NCI-H526 (cell line): ENCODE measurements around the gene PDE9A.
"Not testable (repeated sequence)": the region's sequence is repeated elsewhere in the genome, so short reads cannot be mapped to it uniquely, and the experiment has no call there.

ENCODE experiments used
- DNase-seq, 2 experiments: peaks; one replicate each; lab custom pipeline; 2025; lab: John Stamatoyannopoulos, UW

PDE9A gene

DNA sequence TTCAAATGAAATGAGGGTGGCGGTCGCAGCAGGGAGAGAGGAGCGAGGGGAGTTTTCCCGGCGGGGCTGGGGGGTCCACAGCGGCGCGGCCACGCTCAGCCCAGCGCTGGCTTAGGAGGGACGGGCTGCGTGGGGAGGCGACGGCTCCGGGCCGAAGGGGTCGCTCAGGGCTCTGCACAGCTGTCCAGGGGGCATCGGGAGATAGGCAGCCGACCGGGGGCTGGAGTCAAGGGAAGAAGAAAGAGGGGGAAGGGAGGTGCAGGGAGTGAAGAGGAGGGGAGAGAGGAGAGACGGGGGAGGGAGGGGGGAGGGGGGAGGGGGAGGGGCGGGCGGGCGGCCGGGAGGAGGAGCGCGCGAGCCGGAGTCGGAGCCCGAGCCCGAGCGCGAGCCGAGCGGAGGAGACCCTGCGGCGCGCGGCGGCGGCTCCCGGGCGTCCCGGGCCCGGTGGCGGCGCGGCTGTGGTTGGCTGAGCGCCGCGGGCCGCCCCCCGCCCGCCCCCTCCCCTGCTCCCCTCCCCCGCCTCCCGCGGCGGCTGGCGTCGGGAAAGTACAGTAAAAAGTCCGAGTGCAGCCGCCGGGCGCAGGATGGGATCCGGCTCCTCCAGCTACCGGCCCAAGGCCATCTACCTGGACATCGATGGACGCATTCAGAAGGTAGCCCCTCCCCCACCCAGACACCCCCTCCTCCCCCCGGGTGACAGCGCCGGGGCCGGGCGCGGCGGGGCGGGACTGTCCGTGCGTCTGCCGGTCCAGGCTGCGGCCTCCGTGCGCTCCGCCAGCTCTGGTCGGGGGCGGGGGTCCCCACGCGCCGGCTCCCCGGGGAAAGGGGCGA lies at the start of gene PDE9A:
PDE9A (plus strand) TSS at position 391 of the 831 bp plus-strand sequence; CDS start at position 585, 194 bp downstream.
- peak in 1 of 2 experiments; percentile 78 for DNase-seq

DNA sequence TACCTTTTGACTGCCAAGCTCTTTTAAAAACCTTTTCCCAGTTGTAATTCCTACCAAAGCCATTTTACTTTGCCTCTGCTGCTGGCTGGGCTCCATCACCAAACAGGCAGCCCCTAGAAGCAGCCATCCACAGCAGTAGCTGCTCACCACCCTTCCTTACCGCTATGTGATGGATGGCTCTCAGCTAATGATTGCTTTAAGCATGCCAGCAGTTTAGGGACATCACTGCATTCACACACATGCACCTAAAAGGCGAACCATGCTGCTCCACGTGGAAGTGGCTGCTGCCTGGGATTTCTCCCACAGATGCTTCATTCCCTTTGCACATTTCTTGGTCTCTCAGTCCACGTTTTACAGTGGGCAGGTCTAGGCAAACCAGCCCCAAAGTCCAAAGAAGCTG lies 46.3 kb upstream of the PDE9A start:
- no peak for DNase-seq

DNA sequence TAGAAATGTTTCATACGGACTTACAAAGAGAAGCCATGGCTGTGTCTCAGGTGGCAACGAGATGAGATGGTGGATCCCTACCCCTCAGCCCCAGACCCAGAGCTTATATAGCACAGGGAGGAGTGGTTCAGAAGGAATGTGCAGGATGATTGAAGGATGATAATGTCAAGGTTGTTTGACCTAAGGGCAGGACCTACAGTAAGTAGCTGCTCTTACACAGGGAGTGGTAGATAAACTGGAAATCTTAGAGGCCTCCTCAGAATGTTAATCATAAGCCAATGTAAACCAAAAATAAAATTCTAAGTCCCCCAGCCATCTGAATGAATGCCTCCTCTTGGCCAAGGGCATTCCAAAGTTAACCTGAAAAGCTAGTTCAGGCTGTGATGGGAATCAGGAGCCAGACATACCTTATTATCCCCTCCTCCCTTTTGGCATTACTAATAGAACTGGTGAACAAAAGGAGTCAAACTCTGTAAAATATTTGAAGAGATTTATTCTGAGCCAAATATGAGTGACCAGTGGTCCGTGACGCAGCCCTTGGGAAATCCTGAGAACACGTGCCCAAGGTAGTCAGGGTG lies 45.8 kb upstream of the PDE9A start:
- no peak for DNase-seq

DNA sequence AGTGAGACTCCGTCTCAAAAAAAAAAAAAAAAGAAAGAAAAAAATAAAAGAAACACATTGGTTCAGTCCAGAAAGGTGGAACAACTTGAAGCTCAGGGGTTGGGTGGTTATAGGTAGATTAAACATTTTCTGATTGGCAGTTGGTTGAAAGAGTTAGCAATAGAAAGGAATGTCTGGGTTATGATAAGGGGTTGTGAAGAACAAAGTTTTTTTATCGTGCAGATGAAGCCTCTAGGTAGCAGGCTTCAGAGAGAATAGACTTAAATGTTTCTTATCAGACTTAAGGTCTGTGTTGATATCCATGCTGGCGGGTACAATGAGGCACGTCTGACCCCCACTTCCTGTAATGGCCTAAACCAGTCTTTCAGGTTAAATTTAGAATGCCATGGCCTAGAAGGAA lies 45.0 kb upstream of the PDE9A start:
- no peak for DNase-seq

DNA sequence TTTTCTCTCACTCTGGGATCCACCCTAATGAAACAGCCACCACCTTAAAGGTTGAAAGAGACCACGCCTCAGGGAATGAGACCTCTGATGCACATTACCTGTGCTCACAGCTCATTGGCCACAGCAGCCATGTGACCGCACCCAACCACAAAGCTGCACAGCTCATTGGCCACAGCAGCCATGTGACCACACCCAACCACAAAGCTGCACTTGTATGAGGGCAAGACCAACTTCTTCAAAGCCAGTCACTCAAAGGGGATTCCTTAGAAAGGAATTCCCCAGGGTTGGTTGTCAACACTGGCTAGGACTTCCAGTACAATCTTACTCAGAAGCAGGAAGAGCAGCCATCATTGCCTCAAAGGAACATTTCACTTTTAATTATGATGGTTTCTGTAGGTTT lies 43.6 kb upstream of the PDE9A start:
- DNase-seq = no peak

DNA sequence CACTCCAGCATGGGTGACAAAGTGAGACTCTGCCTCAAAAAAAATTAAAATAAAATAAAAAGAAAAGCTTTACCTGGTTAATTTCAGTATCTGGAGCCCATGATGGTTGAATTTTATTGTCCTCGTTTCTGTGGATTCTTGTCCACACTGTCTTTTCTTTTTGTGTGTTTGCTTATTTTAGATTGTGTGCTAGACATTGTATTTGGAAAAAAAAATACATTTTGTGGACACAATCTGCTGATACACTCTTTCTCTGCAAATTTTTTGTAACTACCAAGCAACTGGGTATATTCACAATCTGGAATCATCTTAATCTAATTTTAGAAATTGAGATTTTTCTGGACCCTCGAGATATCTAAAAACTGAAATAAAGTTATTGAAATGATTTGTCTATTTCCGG lies 41.6 kb upstream of the PDE9A start:
- DNase-seq = no peak

DNA sequence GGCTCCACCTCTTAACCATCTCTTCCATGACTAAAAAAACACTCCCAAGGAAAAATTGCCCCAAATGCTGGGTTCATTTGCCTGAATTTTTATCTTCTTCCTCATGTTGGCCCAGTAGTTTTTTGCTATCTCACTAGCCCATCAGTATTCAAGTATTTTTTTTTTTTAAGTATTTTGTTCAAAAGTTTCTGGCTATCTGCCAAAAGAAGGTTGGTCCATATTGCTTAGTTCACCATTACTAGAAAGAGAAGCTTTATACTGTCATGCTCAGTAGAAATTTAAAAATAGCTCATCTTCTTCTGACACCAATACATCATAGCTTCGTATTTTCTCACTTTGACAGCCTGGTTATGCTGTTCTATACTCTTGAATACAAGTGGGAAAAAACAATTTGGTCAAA lies 41.0 kb upstream of the PDE9A start:
- no peak for DNase-seq

DNA sequence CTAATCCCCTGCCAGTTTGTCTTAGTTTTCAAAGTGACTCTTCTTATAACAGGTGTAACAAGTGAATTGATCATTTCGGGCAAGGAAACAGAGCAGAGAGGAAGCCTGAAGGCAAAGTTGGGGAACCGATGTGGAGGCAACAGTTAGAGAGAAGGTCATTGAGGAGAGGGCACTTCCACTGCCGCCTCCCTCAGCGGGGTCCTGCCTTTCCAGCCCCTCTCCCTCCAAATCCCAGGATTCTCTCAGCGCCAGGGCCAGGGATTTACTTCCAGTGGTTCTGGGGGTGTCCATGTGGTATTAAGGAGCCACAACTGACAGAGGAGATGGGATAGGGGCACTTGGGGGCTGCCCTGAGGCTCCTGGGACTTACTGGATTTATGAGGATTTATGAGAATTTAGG lies 39.7 kb upstream of the PDE9A start:
- no peak for DNase-seq

DNA sequence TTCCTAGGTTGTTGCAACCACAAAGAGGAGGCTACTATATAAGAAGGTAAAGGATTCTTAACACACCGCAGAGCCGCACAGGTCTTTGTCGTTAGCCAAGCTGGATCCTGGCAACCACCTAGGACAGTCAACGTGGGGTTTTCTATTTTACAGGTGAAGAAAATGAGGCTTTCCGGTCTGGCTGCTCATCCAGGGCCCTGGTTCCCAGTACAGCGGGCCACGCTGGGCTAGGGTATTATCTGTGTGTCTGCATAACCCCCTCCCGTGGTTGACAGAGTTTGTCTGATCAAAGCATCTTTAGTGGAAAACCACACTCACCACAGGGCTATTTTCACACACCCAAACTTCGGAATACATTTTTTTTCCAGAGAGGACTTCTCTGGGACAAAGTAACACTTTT lies 39.0 kb upstream of the PDE9A start:
- DNase-seq = no peak

DNA sequence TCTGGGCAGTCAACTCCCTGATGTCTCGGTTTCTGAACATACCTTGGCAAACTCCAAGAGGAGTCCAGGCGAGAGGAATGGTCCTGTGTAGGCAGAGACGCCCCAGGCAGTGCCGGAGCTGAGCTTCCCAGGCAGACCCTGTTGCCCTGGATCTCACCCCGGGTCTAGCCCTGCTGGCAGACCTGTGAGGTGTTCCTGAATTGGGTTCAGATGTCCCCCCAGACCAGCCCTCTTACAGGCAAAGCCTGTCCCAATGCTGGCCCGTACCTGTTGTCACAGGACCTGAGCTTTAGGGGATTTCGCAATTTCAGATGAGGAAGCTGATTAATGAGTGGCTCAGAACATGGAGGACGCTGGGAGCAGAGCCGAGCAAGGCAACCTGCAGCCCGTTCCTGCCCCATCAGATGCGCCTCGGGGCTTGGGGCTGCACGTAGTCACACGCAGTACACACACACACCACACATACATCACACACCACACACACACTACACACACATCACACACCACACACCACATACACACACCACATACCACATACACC lies 38.5 kb upstream of the PDE9A start:
- peak; percentile 24 to 59 for DNase-seq

DNA sequence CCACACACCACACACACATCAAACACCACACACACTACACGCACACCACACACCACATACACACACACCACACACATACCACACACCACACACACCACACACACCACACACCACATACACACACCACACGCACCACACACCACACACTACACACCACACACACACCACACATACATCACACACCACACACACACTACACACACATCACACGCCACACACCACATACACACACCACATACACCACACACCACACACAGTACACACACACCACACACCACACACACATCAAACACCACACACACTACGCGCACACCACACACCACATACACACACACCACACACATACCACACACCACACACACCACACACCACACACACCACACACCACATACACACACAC lies 38.0 kb upstream of the PDE9A start:
- DNase-seq = not testable (repeated sequence)

DNA sequence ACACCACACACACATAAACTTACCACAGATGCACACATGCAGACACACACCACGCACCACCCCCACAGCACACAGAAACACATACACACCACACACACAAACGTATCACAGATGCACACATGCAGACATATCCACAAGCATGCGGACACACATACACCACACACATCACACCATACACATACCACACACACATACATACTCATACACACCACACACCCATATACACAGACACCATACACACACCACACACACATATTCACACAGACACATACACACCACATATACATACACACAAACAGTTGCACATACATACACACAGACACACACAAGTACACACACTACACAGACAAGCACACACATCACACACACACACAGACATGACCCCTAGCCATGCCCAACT lies 37.5 kb upstream of the PDE9A start:
- DNase-seq = no peak

DNA sequence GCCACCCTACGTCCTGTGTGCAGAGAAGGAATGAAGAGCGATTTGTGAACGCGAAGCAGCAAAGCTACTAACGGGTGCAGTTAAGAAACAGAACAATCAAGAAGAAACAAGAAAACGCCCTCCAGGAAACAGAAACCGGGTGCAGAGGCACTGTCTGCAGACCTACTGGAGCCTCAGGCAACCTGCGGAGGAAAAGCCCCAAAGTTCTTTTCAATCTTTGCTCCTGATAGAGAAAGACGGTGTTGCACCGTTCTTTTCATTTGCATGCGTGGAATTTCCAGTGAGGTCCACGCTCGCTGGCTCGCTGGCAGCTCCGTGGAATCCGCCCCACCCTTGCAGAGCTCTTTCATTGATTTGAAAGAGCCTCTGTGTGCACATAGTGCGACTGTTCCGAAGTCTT lies 37.0 kb upstream of the PDE9A start:
- no peak for DNase-seq

DNA sequence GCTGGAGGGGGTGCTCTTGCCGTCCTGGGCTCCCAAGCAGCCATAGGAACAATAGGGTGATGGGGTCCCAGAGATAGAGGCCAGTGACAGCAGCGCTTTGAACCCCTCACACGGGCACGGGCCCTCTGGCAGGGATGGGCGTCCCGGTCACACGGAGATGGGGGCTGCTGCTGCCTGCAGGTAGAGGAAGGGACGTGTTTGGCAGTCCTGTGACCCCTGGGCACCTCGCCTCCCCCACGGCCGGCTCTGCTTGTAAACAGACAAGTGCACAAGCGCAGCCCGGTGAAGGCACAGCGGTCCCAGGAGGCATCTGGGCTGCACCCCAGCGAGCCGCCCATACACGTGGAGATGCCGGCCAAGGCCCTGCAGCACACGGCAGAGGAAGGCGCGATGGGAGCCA lies 36.5 kb upstream of the PDE9A start:
- DNase-seq = no peak

DNA sequence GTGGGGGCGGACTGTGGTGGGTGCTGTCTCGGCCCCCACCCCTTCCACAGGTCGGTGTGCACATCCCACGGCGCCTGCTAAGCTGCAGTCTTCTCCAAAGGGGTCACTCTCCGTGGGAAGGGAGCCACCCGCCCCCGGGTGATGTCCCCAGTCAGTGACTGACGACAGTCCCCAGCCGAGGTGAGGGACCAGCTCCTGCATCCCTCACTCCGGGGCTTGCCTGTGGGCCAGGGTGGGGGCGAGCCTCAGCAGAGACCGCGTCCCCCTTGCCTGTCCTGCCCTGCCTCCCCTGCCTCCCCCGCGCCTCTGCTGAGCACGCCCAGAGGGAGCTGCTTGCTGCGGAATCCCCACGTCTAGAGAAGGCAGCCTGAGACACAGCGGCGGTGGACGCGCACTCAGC lies 35.9 kb upstream of the PDE9A start:
- no peak for DNase-seq

DNA sequence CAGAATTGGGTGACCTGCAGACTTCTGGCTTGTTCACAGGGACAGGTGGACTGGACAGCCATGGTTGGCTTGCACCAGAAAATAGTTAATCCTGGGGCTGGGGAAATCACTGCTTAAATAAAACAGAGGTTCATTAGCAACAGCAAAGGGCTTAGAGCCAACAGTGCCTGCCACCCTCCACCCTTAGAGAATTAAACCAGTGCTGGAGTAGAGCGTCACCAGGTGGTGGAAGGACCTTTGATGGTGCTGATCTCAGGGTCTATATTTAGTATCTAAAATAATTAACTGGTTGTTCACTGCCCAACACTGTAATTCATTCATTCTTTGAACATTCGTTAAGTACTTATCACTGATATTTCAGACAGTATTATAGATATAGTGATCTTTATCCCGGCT lies 34.7 kb upstream of the PDE9A start:
- no peak for DNase-seq

DNA sequence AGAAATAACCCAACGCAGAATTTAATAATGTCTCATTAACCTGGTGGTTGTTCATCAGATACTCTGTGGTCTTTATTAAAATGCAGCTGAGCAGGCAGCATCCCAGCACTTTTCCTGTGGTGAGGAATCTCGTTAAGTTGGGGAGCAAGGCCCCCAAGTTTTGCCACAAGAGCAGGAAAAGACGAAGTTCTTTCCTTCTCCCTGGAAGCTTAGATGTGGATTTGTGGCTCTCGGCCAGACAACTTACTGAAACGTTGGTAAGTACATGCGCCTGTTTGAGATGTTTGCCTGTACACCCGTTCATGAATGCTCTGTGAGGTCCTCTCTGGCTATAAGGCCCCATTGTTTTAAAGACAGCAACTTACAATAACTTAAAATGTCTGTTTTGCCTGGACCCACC lies 34.3 kb upstream of the PDE9A start:
- no peak for DNase-seq

DNA sequence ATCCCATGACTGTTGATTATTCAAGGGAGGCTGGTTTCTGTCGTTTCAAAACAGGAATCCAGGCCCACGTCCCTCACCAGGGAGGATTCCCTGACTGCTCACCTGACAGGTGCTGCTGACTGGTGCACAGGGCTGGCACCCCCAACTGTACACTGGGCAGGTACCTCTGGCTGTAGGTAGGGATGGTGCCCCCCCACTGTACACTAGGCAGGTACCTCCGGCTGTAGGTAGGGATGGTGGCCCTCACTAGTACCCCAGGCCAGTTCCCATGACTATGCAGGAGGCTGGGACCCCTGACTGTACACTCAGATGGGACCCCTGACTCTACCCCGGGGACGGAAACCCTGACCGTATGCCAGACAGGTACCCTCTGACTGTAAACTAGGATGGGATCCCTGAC lies 33.6 kb upstream of the PDE9A start:
- no peak for DNase-seq

DNA sequence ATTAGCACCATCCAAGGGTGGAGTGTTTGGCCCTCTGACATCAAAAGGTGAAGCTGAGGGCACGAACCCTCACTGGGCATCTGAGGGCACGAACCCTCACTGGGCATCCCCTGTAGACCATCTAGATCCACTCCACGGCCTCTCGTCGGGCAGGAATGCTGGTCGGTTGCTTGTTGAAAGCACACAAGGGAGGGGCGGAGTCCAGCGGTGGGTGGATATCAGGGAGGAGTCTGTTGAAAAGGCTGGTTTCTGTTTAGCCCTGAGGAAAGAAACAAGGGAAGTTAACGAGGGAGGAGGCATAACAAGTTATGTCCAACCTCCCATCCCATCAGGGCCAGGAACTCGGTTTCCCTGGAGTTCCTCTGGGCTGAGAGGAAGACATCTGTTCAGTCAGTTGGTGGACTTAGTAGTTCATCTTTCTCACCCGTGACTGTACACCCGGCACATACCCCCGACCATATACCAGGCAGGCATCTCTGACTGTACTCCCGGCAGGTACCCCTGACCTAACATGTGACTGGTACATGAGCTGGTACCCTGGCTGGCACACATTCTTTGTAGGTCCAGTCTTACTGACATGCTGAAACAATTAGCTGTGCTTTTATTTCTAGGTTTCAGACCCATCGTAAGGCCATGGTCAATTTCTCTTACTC lies 32.1 kb upstream of the PDE9A start:
- peak; percentile 54 to 71 for DNase-seq

DNA sequence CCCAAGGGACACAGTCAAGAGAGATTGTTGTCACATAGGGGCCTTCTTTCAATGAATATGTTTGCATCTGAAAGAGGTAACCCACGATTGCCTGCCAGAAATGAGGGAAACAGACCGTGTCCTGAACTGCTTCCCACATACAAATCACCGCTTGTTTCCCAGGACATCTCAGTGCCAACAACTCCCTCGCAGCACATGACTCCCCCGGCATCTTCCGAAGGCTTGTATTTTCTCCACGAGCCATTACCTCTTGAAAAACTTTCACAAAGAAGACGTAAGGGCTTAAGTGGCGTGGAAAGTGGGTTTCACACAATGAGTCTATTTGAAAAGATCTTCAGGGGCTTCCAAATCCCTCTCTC lies 31.6 kb upstream of the PDE9A start:
- DNase-seq = peak; percentile 73 to 84

DNA sequence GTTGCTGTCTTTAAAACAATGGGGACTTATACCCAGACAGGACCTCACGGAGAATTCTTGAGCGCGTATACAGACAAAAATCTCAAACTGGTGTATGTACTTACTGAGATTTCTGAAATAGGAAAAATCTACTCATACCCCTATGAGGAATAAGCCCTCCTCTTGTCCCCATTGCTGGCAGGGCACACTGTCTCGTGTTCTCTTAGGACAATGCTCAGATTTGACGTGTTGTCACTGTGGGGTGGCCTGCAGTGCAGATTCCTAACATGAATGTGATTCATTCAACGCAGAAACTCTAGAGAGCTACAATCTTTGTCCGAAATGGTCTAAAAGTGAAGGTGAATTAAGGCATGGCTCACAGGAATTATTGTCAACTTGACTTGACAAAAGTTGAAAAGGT lies 31.1 kb upstream of the PDE9A start:
- no peak for DNase-seq

DNA sequence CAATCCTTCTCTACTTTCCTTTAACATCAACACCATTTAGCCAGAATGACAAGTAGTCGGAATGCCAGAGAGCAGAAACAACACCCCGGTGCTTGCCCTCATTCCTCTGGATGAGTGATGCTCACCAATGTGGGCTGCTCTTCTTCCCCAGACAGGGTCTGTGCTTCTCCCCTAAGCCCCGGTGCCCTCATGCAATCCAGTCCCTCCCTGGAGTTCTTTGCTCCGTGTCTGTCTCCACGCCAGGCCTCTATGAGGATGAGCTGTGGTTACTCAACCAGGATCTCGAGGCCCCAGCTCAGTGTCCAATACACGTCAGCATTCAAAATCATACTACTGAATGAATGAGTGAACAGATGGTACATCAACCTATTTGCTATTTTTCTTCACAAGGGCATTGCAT lies 29.7 kb upstream of the PDE9A start:
- DNase-seq = no peak

DNA sequence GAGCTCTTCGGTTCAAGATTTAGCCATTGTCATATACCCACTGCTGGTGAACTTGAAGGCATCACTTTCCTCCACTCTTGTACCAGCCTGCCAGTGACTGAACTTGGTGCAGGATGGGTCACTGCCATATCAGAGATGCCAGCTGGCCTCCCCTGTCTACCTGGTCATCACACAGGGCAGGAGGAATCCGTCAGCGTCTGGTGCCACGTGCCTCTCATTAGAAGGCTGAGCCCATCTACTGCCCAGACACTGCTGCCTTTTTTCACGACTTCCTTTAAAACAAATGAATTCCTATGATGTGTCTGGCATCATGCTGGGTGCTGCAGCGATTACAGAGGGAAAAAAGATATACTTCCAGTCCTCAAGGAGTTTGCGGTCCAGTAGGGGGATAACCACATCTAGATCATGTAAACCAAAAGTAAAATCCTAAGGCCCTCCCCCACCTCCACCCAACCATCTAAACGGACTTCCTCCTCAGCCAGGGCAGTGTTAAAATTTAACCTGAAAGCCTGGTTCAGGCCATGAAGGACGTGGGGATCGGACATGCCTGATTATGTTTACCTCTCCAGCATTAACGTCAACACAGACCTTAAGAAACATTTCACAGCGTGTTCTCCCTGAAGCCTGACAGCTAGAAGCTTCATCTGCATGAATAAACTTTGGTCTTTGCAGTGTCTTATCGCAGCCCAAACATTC lies 29.2 kb upstream of the PDE9A start:
- DNase-seq = no peak
